ENCODE results near the gene PCNT. TPM values are rescaled to one million over a fixed set of nuclear protein-coding genes. Genes with fewer than 3 reads are reported as not detected.

The PCNT gene
- total and polyA plus RNA-seq, 10 of the 15 experiments (the other 5 are each of a cell fraction or from before 2014, with no cell fraction given): 2.9 to 39.6 (median 20.5) TPM

DNA sequence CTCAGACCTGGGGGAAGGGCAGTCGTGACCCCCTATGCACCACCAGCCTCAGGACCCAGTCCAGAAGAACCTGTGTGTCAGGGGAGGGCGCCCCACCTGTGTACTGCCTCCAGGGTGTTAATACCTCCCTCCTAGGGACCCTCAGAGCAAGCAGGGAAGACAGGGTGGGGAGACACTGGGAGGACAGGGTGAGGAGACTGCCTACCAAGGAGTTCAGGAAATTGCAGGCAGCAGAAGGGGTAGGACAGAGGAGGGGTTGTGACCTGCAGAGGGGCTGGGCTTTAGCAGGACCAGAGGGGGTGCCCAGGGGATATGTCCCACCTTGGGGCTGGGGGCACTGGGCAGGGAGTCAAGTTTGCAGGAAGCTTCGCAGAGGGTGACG is 5.5 kb upstream of the PCNT start (continued):
- TF ChIP-seq, protein P1, sequence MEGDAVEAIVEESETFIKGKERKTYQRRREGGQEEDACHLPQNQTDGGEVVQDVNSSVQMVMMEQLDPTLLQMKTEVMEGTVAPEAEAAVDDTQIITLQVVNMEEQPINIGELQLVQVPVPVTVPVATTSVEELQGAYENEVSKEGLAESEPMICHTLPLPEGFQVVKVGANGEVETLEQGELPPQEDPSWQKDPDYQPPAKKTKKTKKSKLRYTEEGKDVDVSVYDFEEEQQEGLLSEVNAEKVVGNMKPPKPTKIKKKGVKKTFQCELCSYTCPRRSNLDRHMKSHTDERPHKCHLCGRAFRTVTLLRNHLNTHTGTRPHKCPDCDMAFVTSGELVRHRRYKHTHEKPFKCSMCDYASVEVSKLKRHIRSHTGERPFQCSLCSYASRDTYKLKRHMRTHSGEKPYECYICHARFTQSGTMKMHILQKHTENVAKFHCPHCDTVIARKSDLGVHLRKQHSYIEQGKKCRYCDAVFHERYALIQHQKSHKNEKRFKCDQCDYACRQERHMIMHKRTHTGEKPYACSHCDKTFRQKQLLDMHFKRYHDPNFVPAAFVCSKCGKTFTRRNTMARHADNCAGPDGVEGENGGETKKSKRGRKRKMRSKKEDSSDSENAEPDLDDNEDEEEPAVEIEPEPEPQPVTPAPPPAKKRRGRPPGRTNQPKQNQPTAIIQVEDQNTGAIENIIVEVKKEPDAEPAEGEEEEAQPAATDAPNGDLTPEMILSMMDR (IDR thresholded peaks at IDR 0.05 in 2 of 3, conservative IDR thresholded peaks at IDR 0.05 in 1 of 3; ENCODE audit: control insufficient read depth in 2 of 3, extremely low read depth in 1 of 3, insufficient read depth in 1 of 3, low read depth in 3 of 3, low read length in 3 of 3): no peak
- TF ChIP-seq ETV6 (conservative IDR thresholded peaks at IDR 0.05 in 1 of 2, IDR thresholded peaks at IDR 0.05 in 1 of 2; ENCODE audit: borderline replicate concordance in 1 of 2, low read depth in 1 of 2) (no peak), TCF12 (IDR thresholded peaks at IDR 0.05; ENCODE audit: low read depth, low read length) (no peak), BACH1 (IDR thresholded peaks at IDR 0.05; ENCODE audit: borderline replicate concordance) (no peak), SPI1 (IDR thresholded peaks at IDR 0.05; ENCODE audit: borderline replicate concordance, insufficient read depth, low read depth, low read length) (no peak), CREM (IDR thresholded peaks at IDR 0.05; ENCODE audit: low read depth) (no peak), NFXL1 (IDR thresholded peaks at IDR 0.05; ENCODE audit: borderline replicate concordance) (no peak), STAT3 (IDR thresholded peaks at IDR 0.05; ENCODE audit: low read depth, low read length) (no peak), SMAD5 (IDR thresholded peaks at IDR 0.05; ENCODE audit: low read depth) (no peak)
- TF ChIP-seq, protein P2, sequence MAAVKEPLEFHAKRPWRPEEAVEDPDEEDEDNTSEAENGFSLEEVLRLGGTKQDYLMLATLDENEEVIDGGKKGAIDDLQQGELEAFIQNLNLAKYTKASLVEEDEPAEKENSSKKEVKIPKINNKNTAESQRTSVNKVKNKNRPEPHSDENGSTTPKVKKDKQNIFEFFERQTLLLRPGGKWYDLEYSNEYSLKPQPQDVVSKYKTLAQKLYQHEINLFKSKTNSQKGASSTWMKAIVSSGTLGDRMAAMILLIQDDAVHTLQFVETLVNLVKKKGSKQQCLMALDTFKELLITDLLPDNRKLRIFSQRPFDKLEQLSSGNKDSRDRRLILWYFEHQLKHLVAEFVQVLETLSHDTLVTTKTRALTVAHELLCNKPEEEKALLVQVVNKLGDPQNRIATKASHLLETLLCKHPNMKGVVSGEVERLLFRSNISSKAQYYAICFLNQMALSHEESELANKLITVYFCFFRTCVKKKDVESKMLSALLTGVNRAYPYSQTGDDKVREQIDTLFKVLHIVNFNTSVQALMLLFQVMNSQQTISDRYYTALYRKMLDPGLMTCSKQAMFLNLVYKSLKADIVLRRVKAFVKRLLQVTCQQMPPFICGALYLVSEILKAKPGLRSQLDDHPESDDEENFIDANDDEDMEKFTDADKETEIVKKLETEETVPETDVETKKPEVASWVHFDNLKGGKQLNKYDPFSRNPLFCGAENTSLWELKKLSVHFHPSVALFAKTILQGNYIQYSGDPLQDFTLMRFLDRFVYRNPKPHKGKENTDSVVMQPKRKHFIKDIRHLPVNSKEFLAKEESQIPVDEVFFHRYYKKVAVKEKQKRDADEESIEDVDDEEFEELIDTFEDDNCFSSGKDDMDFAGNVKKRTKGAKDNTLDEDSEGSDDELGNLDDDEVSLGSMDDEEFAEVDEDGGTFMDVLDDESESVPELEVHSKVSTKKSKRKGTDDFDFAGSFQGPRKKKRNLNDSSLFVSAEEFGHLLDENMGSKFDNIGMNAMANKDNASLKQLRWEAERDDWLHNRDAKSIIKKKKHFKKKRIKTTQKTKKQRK (IDR thresholded peaks at IDR 0.05; ENCODE audit: low read depth, low read length): no peak
